DND-41 (cell line): ENCODE results near the gene RUBCNL.
A peak's percentile ranks its signal among the peaks of the same experiment; 100 is the strongest.

Experiments
- ATAC-seq: fragments of 200-7000 bp; cut with Tn5 transposase; 3 replicates; pipeline ENCODE4 v1.9.1; 2021; ENCODE audit warnings: low read depth; ENCODE audit not compliant: insufficient read depth
- DNase-seq: peaks from one replicate; pipeline ENCODE4 v3.0.0-alpha.2; 2020
- H2AFZ ChIP-seq: 2 replicates; pipeline ENCODE4 v1.6.0; 2012; ENCODE audit warnings: low read depth, low read length
- H3K27ac ChIP-seq: 2 replicates; pipeline ENCODE4 v1.5.1; 2012; ENCODE audit warnings: low read length, inconsistent platforms
- H3K27me3 ChIP-seq: fragments of 200-600 bp; sonication (generic); 2 replicates; pipeline ENCODE4 v1.6.0; 2012; ENCODE audit warnings: low read length, mild to moderate bottlenecking, inconsistent platforms; ENCODE audit not compliant: insufficient read depth, poor library complexity
- H3K36me3 ChIP-seq: 2 replicates; pipeline ENCODE4 v1.5.1; 2012; ENCODE audit warnings: low read length, inconsistent platforms; ENCODE audit not compliant: insufficient read depth
- H3K4me1 ChIP-seq: 2 replicates; pipeline ENCODE4 v1.5.1; 2012; ENCODE audit warnings: mild to moderate bottlenecking, low read length; ENCODE audit not compliant: insufficient read depth
- H3K4me2 ChIP-seq: 2 replicates; pipeline ENCODE4 v1.6.0; 2012; ENCODE audit warnings: mild to moderate bottlenecking, moderate library complexity, low read length, inconsistent platforms; ENCODE audit not compliant: insufficient read depth
- H3K4me3 ChIP-seq, 2 experiments: fragments of 200-600 bp in 1 of 2; shearing (Covaris generic) in 1 of 2; 2 replicates each; pipeline ENCODE4 v1.5.1; 2012 to 2016; ENCODE audit warnings: inconsistent platforms in 2 of 2, low read length in 2 of 2, mild to moderate bottlenecking in 2 of 2, low read depth in 1 of 2, moderate library complexity in 1 of 2
- H3K79me2 ChIP-seq: 2 replicates; pipeline ENCODE4 v1.6.0; 2012; ENCODE audit warnings: low read length, inconsistent platforms; ENCODE audit not compliant: insufficient read depth
- H3K9ac ChIP-seq: 2 replicates; pipeline ENCODE4 v1.6.0; 2012; ENCODE audit warnings: low read depth, mild to moderate bottlenecking, inconsistent platforms, low read length, moderate library complexity
- H3K9me3 ChIP-seq: 2 replicates; pipeline ENCODE4 v1.5.1; 2012; ENCODE audit warnings: low read length, moderate library complexity, mild to moderate bottlenecking, inconsistent platforms; ENCODE audit not compliant: insufficient read depth, severe bottlenecking
- H4K20me1 ChIP-seq: 2 replicates; pipeline ENCODE4 v1.6.0; 2012; ENCODE audit warnings: low read length; ENCODE audit not compliant: insufficient read depth
- EZH2 ChIP-seq: IDR thresholded peaks from 3 replicates; pipeline ENCODE4 v1.6.1; 2012; ENCODE audit warnings: borderline replicate concordance, low read depth, mild to moderate bottlenecking, moderate library complexity, low read length, inconsistent platforms; ENCODE audit not compliant: severe bottlenecking
- TF ChIP-seq, protein P1 (sequence below): IDR thresholded peaks from 2 replicates; pipeline ENCODE4 v1.5.1; 2012; ENCODE audit warnings: borderline replicate concordance, low read length, moderate library complexity, mild to moderate bottlenecking; ENCODE audit not compliant: poor library complexity, severe bottlenecking; ENCODE audit errors: extremely low read depth

RUBCNL gene

DNA sequence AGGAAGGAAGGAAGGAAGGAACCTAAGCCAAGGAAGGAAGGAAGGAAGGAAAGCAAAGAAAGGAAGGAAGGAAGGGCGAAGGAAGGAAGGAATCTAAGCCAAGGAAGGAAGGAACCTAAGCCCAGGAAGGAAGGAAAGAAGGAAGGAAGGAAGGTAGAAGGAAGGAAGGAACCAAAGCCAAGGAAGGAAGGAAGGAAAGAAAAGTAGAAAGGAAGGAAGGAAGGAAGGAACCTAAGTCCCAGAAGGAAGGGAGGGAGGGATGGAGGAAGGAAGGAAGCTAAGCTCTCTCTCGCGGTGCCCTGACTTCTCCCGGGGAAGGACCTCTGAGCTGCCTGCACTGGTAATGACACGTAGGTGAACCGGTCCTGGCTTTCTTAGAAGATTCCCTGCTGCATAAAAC lies 1.3 kb upstream of the RUBCNL start:
- Histone ChIP-seq H3K9ac (no peak overlapping the region), H3K4me3 (no peak overlapping the region), H3K79me2 (peaks cover 28% of the 10 kb centered on the region), H3K27me3 (peaks cover 14% of the 10 kb centered on the region), H3K4me1 (peaks cover 98% of the 10 kb centered on the region), H3K4me2 (peak overlapping the region; percentile 18; the same call in 1 of the 2 replicates), H3K9me3 (no peaks in the 10 kb centered on the region), H3K36me3 (no peaks in the 10 kb centered on the region), H4K20me1 (no peaks in the 10 kb centered on the region), H2AFZ (no peak overlapping the region), H3K27ac (no peak overlapping the region)
- DNase-seq: no peak
- TF ChIP-seq, protein P1, sequence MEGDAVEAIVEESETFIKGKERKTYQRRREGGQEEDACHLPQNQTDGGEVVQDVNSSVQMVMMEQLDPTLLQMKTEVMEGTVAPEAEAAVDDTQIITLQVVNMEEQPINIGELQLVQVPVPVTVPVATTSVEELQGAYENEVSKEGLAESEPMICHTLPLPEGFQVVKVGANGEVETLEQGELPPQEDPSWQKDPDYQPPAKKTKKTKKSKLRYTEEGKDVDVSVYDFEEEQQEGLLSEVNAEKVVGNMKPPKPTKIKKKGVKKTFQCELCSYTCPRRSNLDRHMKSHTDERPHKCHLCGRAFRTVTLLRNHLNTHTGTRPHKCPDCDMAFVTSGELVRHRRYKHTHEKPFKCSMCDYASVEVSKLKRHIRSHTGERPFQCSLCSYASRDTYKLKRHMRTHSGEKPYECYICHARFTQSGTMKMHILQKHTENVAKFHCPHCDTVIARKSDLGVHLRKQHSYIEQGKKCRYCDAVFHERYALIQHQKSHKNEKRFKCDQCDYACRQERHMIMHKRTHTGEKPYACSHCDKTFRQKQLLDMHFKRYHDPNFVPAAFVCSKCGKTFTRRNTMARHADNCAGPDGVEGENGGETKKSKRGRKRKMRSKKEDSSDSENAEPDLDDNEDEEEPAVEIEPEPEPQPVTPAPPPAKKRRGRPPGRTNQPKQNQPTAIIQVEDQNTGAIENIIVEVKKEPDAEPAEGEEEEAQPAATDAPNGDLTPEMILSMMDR: no peak
- no peak for TF ChIP-seq EZH2
- no peak for ATAC-seq

DNA sequence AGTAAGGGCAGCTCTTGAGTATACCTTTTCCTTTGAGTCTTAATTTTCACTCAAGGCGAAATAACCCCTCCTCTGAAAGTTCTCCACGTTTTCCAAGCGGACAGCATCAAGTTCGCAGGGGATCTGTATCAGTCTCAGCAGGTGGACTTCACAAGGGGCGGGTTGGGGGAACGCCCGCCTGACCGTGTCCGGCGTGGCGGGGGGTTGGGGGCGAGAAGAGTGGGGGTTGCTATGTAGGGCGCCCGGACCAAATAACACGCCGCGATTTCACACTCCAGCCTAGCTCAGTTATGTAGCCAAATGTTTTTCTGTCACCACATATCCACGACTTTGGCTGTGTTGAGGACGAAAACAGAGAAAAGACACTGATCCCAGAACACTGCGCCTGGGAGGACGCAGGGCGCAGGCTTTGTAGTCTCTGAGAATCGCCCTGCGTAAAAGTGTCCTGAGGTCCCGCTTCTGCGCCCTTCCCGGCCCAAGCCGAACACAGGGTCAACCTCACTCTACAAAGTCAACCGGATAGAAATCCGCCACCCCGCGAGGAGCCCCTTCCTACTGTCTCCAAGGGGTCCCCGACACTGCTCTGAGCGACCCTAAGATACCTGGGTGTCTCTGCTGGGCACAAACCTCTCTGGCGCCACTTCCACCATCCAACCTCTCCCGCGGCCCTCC lies 524 bp downstream of the RUBCNL start:
- Histone ChIP-seq H4K20me1 (no peaks in the 10 kb centered on the region), H3K9ac (peak overlapping the region; percentile 65), H3K4me2 (peak overlapping the region; percentile 82), H3K27ac (peak overlapping the region; percentile 71), H3K36me3 (no peaks in the 10 kb centered on the region), H3K27me3 (peaks cover 14% of the 10 kb centered on the region), H3K9me3 (no peaks in the 10 kb centered on the region), H3K4me3 (peak overlapping the region; percentile 49 to 67), H3K79me2 (peaks cover 33% of the 10 kb centered on the region), H2AFZ (peak overlapping the region; percentile 80), H3K4me1 (peaks cover 91% of the 10 kb centered on the region)
- DNase-seq (no peak), ATAC-seq (no peak)
- TF ChIP-seq EZH2: no peak
- TF ChIP-seq, protein P1: no peak

DNA sequence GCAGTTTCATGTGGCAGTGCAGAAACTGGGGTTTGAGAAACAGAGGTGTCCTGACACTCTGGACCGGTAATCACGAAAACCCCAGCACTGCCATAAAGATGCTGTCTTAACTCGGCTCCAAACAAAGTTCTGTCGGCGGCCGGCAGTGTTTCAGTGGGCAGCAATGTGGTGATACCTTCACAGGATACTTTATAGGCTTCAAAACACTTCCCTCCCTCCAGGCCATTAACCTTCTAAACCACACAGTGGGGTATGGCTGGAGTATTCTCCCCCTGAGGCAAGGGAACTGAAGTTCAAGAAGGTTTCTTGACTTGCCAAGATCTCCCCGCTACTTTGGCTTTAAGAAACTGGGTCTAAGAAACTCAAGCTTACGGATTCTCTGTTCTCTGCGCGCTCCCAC lies 1.1 kb downstream of the RUBCNL start:
- ATAC-seq (no peak), DNase-seq (no peak)
- Histone ChIP-seq H3K36me3 (no peaks in the 10 kb centered on the region), H3K9ac (peak overlapping the region; percentile 65), H3K27me3 (peaks cover 14% of the 10 kb centered on the region), H2AFZ (0 out of 2 replicates have a peak overlapping the region, but pooled peaks have one; percentile 7), H3K79me2 (peaks cover 33% of the 10 kb centered on the region), H3K4me2 (peak overlapping the region; percentile 82), H3K27ac (peak overlapping the region; percentile 28; the same call in 1 of the 2 replicates), H3K9me3 (no peaks in the 10 kb centered on the region), H4K20me1 (no peaks in the 10 kb centered on the region), H3K4me3 (peak overlapping the region in 1 of 2 experiments; percentile 67; a peak in 2 of 4 replicates), H3K4me1 (peaks cover 85% of the 10 kb centered on the region)
- TF ChIP-seq, protein P1: no peak
- no peak for TF ChIP-seq EZH2
